NCI-H2227 (cell line): ENCODE results near the gene KRTAP5-9.
"Not testable (repeated sequence)": the region's sequence is repeated elsewhere in the genome, so short reads cannot be mapped to it uniquely, and the experiment has no call there.

Experiments
- DNase-seq: peaks from one replicate; lab custom pipeline; 2025; ENCODE audit not compliant: unreplicated experiment; lab: John Stamatoyannopoulos, UW

Gene KRTAP5-9

GRCh38 chr11:71558996-71559395 lies 10.8 kb downstream of the KRTAP5-9 start:
- DNase-seq = no peak

- DNase-seq = no peak
Measured at GRCh38 chr11:71562120-71562519, 13.9 kb downstream of the KRTAP5-9 start.

GRCh38 chr11:71563406-71563805 lies 15.2 kb downstream of the KRTAP5-9 start:
- no peak for DNase-seq

GRCh38 chr11:71564430-71564829 lies 16.2 kb downstream of the KRTAP5-9 start:
- DNase-seq = no peak

GRCh38 chr11:71565263-71565662 lies 17.0 kb downstream of the KRTAP5-9 start, which contains the start of gene KRTAP5-10:
Gene KRTAP5-10, plus strand, starts transcription at chr11:71565563. Its CDS starts 25 bp downstream, at chr11:71565588.
- DNase-seq = no peak

GRCh38 chr11:71566081-71566620 lies 17.9 kb downstream of the KRTAP5-9 start:
- DNase-seq = no peak

- DNase-seq = not testable (repeated sequence)
Measured at GRCh38 chr11:71566626-71567599, 18.7 kb downstream of the KRTAP5-9 start.

GRCh38 chr11:71567633-71568032 lies 19.4 kb downstream of the KRTAP5-9 start:
- DNase-seq = not testable (repeated sequence)

GRCh38 chr11:71568704-71569349 lies 20.6 kb downstream of the KRTAP5-9 start:
- DNase-seq = no peak

- not testable (repeated sequence) for DNase-seq
Measured at GRCh38 chr11:71571101-71571850, 23.1 kb downstream of the KRTAP5-9 start.

GRCh38 chr11:71572811-71573210 lies 24.6 kb downstream of the KRTAP5-9 start:
- no peak for DNase-seq

- no peak for DNase-seq
Measured at GRCh38 chr11:71574418-71574817, 26.2 kb downstream of the KRTAP5-9 start.

GRCh38 chr11:71575723-71576424 lies 27.7 kb downstream of the KRTAP5-9 start:
- DNase-seq = no peak

- DNase-seq = not testable (repeated sequence)
Measured at GRCh38 chr11:71576688-71577465, 28.7 kb downstream of the KRTAP5-9 start.

- DNase-seq = no peak
Measured at GRCh38 chr11:71577469-71578004, 29.3 kb downstream of the KRTAP5-9 start.

- DNase-seq = not testable (repeated sequence)
Measured at GRCh38 chr11:71579513-71579912, 31.3 kb downstream of the KRTAP5-9 start.

GRCh38 chr11:71580057-71581003 lies 32.1 kb downstream of the KRTAP5-9 start:
- DNase-seq = peak; percentile 58

- DNase-seq = no peak
Measured at GRCh38 chr11:71581826-71582225, 33.6 kb downstream of the KRTAP5-9 start.
